HG02571 (cell line): ENCODE measurements around the gene SLC9A2.

Source experiments
- ATAC-seq: cut with Tn5 transposase; IDR thresholded peaks from one replicate; pipeline ENCODE4 v1.9.1; 2021; ENCODE audit warnings: mild to moderate bottlenecking, moderate library complexity; ENCODE audit not compliant: unreplicated experiment

The SLC9A2 gene

DNA sequence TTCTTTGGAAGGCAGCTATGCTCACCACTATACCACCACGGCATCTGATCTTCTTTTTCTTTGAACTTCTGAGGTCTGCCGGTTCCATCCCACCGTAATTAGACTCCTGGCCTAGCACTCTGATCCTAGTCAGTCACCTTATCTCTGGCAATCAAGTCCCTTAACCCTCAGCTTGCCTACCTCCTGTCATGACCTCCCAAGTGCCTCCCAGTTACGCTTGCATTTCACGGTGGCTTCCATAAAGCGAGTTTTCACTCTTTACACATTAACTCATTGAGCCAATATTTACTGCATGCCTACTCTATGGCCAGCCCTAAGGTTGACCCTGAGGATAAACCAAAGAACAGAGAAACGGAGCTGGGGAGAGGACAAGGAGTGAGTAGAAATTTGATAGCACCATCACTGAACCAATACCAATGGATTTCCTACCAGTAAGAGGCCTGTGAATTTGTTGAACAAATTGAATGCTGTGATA lies 104.7 kb downstream of the SLC9A2 start:
- no peak for ATAC-seq

DNA sequence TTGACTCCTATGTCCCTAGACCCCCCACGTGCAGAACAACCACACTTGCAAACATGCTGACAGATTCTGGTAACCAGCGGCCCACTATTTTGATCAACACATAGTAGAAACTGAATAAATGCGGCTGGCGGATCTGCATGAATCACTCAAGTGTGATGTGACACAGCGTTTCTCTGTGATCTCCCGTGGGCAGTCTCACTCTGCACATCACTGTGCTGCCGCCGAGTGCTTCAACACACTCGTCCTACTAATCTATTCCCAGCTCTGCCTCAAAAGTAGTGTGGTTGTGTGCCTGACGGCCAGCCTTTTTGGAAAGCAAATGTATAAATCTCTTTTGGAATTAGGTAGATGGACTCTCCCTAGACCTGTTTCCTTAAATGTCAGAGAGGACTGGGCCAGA lies 105.2 kb downstream of the SLC9A2 start:
- no peak for ATAC-seq

DNA sequence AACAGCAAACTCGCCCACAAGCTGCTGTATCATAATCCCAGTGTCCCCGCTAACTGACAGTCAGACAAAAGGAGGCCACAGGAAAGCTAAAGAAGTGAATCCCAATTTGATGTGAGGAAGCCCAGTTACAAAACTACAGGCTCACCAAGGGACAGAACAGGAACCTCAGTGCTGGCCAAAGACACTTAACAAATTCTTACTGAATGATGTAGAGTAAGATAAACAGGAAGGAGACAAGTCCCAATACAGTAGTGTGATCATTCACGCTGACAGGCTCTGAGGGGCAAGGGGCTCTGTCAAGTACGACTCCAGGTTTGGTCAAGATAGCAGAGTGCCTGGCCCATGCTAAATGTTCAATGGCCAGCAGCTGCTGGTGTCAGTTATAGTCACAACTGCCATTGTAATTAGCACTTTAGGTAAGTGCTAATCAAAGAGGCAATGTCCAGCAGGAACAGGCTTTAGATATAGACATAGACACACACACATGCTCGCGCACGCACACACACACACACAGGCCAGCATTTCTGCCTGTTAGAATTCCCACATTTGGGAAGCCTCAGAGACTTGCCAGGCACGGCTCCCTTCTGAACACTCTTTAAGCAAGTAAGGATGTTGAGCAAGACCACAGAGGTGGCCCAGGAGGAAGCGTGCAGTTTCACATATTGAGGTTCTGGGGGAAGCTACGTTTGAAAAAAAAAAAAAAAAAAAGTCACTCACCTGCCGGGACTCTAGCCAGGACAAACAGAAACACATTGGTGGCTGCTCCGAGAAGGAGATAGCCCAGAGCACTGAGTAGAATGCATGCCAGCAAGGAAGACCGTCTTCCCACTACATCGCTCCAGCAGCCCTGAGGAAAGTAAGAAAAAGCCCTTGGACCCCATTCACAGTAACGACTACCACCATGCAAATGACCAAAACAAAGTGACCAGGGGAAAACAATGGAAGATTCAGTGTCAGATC lies 107.1 kb downstream of the SLC9A2 start:
- ATAC-seq, result no peak

DNA sequence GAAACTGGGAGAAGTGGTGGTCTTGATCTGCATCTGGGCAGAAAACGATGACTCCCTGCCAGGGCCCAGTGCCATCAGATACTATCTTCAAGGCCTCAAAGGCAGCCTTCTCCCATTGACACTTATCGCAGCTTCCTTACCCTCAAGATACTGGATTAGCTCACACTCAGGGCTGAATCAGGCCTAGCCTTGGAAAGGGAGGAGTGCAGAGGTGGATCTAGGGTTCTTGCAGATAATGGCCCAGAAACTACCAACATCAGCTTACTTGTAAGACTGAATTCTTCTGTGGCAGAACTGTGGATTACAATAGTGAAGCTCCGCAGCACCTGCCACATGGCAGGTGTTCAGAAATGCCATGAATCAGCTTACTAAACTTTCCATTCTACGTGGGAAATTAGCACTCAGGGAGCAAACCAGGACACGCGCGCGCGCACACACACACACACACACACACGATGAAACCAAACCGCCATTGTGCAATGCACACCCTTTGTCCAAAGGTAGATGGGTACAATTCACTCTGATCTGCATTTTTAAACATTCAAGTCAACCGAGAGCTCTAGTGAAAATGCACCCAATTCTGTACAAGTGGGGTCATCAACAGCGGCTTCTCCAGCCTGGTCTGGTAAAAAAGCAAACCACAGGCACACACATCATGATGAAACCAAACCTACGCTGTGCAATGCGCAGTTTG lies 116.2 kb downstream of the SLC9A2 start:
- no peak for ATAC-seq

DNA sequence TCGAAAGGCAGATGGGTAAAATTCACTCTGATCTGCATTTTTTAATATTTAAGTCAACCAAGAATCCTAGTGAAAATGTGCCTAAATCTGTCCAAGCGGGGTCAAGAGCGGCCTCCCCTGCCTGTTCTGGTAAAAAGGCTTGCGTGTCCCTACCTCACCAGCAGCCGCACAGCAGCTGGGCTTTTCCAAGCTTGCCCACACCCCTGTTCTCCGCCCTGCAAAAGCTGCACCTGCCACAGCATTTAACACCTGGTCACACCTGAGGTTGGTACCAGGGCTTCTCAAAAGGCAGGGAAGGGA lies 116.7 kb downstream of the SLC9A2 start:
- ATAC-seq, result peak; percentile 10

DNA sequence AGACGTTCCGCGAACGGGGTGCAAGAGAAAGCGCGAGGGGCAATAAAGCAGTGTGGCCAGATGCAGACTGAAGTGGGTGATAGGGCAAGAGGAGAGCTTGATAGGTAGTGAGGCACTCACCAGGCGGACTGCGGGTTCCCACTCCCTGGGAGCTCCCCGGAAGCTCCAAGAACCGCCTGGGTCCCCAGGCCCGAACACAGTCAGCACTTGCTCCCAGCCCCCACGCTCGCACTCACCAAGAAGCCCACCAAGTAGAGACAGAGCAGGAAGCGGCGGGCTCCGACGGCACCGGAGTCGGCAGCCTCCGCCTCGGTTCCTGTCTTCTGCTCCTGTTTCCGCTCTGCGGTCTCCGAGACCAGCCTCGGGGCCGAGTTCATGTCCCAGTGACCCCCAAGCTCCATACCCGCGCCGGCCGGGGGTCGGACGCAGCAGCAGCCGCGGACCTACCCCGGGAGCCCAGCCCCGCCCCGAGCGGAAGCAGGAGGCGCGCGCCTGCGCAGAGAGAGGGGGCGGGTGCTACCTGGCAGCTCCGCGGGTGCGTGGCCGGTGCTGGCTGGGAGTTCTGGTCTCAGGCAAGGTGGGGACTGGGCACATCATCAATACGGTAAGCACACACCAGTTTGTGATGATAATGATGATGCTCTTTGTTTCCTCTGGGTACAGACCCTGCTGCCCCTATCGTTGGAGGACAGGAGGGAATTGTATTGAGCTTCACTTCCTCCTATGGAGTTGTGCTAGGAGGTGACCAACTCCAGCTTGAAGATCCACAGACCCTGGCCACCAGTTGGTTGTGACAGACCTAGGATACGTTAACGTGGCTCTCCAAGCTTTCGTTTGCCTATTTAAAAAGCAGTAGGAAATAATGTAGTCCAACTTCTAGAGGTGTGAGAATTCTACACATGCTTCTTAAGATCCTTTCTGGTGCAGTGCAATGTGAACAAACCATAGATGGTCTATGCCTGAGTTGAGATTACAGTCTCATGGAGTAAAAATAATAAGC lies 117.4 kb downstream of the SLC9A2 start:
- ATAC-seq, result peak; percentile 95

DNA sequence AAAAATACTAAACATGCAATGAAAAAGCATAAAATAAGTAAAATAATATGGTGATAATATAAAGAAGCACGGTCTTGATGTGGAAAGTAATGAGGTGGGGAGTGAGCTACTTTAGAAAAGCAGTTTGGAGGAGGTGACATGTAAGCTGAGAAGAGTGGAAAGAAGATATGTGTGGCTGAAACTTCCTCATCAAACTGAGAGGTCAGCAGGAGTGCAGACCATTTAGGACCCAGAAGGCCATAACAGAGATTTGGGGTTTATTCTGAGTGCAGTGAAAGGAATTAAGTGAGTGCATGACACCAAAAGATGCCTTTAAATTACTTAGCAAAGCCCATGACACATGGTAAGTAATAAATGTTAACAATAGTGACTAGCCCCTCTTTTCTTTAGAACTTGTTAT lies 118.1 kb downstream of the SLC9A2 start:
- peak; percentile 38 for ATAC-seq

DNA sequence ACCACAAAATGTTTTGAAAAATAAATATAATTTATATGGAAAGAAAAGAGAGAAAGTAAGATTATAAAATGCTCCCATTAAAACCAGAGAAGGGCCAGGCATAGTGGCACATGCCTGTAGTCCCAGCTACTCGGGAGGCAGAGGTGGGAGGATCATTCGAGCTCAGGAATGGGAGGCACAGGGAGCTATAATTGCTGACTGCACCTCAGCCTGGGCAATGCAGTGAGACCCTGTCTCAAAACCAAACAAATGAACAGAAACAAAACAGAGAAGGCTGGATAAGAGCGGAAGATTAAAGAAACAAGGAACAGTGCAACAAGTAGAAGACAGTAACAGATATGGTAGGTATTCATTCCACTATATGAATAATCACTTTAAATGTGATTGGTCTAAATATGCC lies 123.9 kb downstream of the SLC9A2 start:
- ATAC-seq, result no peak

DNA sequence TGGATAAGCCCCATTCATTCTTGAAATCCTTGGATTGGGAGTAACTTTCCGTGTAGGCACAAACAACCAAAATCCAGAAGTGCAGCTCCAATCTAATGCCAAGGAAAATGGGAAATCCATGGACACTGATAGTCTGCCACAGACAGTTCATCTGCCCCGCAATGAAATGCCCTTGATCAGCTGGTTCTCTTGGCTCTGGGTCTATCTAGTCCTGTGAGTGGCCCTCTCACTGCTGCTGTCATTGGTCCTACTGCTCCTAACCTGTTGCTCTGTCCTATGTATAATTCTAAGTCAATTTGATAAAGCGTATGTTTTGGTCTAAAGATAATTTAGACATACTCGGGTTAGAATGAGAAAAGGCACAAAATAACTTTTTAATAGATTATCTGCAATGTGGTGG lies 128.8 kb downstream of the SLC9A2 start:
- no peak for ATAC-seq

DNA sequence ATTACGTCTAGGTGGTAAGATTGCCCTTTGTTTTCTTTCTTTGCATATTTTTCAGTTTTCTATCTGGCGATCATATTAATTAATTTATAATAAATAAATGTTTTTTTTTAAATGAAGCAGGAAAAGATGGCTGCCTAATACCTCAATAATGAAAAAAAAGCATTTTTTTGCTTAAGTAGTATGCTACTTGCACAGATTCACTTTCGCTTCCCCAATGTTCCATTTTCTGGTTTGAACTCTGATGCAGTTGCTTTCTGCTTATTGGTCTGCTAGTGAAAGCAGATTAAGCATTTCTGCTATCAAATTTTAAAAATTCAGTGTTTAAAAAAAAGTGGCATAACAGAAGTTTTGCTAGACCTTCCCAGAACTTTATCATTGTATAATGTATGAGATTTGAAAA lies 130.6 kb downstream of the SLC9A2 start:
- no peak for ATAC-seq

DNA sequence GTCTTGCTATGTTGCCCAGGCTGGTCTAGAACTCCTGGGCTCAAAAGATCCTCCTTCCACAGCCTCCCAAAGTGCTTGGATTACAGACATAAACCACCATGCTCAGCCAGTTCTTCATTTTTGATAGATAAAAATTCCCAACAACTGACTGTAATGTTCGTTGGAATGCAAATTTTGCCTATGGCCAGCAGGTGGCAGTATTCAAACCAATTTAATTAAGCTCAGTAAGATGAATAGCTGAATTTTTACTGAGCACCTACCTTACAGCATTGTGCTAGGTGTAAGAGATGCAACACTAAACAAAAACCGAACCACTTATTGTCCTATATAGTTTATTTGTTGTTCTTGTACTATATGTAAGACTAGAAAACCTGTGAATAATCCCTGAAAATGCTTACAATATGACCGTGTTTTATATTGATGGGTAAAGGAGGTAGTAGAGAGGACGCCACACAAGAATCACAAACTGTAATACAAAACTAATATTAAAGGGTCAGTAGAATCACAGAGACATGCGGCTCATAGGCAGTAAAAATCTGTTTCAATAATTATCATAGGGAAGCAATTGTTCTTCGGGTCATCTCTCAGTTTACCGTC lies 134.3 kb downstream of the SLC9A2 start:
- ATAC-seq, result no peak

DNA sequence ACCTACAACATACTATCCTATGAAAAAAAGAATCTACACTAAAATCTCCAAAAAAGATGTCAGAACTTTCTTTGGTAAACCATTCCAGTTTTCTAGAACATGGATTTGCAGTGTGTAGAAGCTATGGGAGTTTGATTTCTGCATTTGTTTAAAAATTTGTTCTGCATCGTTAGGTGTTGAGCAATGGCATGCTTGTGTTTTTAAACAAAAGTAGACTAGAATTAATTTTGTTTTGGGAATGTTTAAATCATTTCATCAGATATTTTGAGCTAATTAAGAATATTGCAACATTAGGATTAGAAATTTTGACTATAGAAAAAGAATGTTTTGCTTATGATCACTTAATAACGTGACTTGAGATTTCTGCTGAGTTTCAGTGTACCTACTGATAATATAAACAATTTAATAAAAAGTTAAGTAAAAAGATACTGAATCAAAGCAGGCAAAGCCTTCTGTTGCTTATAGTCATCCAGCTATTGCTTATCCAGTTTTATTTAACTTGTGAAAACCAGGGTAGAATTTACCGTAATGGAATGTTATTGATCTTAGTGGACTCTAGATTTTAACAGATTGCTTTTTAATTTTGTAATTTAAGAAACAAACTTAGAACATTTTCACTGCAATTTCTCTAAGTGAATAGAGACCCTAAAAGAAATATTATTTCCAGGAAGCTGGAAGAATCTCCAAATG lies 135.2 kb downstream of the SLC9A2 start:
- ATAC-seq, result no peak

DNA sequence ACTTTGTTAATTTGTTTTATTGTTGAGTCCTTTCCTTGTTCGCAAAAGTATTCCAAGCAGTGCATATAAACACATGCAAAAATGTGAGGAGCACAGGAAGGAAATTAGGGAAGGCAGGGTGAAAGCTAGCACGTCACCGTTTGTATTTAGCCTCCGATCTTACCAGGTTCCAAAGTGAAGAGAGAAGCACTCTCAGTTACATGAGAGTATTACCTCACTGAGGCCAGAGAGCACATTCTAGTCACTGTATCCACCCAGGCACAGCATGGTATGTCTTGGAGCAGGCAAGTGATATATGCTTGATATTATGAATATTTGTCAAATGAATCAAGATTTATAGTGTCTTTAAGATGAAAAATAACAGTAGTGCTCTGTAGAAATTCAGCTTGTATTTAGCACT lies 135.9 kb downstream of the SLC9A2 start:
- ATAC-seq, result no peak

DNA sequence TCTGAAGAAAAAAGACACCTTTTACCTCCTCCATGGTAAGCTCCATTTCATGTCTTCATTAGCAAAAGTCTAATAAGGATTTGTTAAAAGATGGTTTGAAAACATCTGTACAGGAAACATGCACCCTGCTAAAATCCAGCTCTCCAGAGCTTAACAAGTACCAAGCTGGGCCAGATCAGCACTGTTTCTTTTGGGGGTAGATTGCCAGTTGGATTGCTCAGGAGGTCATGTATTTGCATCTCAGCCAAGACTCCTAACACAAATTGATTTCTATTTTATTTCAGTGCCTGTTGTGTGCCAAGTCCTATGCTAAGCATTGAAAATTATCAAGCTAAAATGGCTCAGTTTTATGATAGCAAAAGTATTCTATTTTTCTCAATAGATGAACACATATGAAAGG lies 139.1 kb downstream of the SLC9A2 start:
- no peak for ATAC-seq
